CD4-positive, CD25-positive, alpha-beta regulatory T cell (primary cell): ENCODE measurements around the gene APEX1. TPM values are rescaled to one million over a fixed set of nuclear protein-coding genes. Genes with fewer than 3 reads are reported as not detected.

Source experiments
- ATAC-seq, 2 donors: fragments of 150-1000 bp; cut with Tn5 transposase; one replicate each; pipeline ENCODE4 v1.10.0; 2021; ENCODE audit warnings: low read depth in 2 of 2, moderate number of reproducible peaks in 2 of 2, moderate library complexity in 1 of 2
- DNase-seq, 3 donors: peaks; one replicate each; pipeline versions ENCODE4 v3.0.0 to v3.0.0-alpha.2; 2012 to 2022; ENCODE audit warnings: mixed read lengths in 1 of 3
- H3K27ac ChIP-seq: one replicate; pipeline ENCODE4 v1.7.0; 2013; ENCODE audit warnings: mild to moderate bottlenecking, low read length; ENCODE audit not compliant: insufficient read depth, poor library complexity, severe bottlenecking
- H3K27me3 ChIP-seq: one replicate; pipeline ENCODE4 v1.7.0; 2013; ENCODE audit warnings: low read length; ENCODE audit not compliant: control insufficient read depth, insufficient read depth
- H3K36me3 ChIP-seq: one replicate; pipeline ENCODE4 v1.7.0; 2013; ENCODE audit warnings: mild to moderate bottlenecking, low read length, moderate library complexity; ENCODE audit not compliant: control insufficient read depth, insufficient read depth
- H3K4me1 ChIP-seq: 2 replicates; pipeline ENCODE4 v1.7.0; 2013; ENCODE audit warnings: mild to moderate bottlenecking, low read length; ENCODE audit not compliant: insufficient read depth, control insufficient read depth, poor library complexity, severe bottlenecking
- H3K4me3 ChIP-seq: one replicate; pipeline ENCODE4 v1.7.0; 2013; ENCODE audit warnings: low read depth, mild to moderate bottlenecking, low read length, moderate library complexity
- H3K9me3 ChIP-seq, 2 experiments: 1 replicate in 1 of 2; 2 replicates in 1 of 2; pipeline ENCODE4 v1.7.0; 2013; ENCODE audit warnings: low read length in 2 of 2, mild to moderate bottlenecking in 1 of 2, moderate library complexity in 1 of 2; ENCODE audit not compliant: control insufficient read depth in 2 of 2
- H3K27ac Mint-ChIP-seq, 3 donors: one replicate each; pipeline ENCODE4 v1.8.0; 2020 to 2022; ENCODE audit warnings: mild to moderate bottlenecking in 3 of 3, mixed read lengths in 3 of 3, moderate library complexity in 2 of 3
- H3K27me3 Mint-ChIP-seq: one replicate; pipeline ENCODE4 v1.8.0; 2022; ENCODE audit warnings: mild to moderate bottlenecking, mixed read lengths
- H3K36me3 Mint-ChIP-seq: one replicate; pipeline ENCODE4 v1.8.0; 2020; ENCODE audit warnings: mixed read lengths
- H3K4me1 Mint-ChIP-seq, 4 donors: one replicate each; pipeline ENCODE4 v1.8.0; 2020 to 2022; ENCODE audit warnings: mixed read lengths in 4 of 4, mild to moderate bottlenecking in 1 of 4
- H3K4me3 Mint-ChIP-seq, 4 donors: one replicate each; pipeline ENCODE4 v1.8.0; 2020 to 2022; ENCODE audit warnings: mild to moderate bottlenecking in 4 of 4, mixed read lengths in 4 of 4, moderate library complexity in 3 of 4
- H3K9me3 Mint-ChIP-seq, 7 donors: one replicate each; pipeline ENCODE4 v1.8.0; 2020 to 2022; ENCODE audit warnings: mixed read lengths in 7 of 7, mild to moderate bottlenecking in 3 of 7, moderate library complexity in 2 of 7
- polyA plus RNA-seq, 4 donors: library from polyadenylated mRNA; unstranded; fragments of 300-500 nt; fragmentation: Illumina TruSeq; gene quantifications; one replicate each; pipeline ENCODE4 v1.2.3, GENCODE V29; 2021
- total RNA-seq: library from RNA; stranded (reverse); gene quantifications from one replicate; pipeline ENCODE4 v1.2.3, GENCODE V29; 2022

Gene APEX1
- total and polyA plus RNA-seq, 5 donors from 2014 or later: 72.6 to 121 (median 89.8) TPM

- H3K36me3 Mint-ChIP-seq: no peaks in the 10 kb centered on the region
- no peak for DNase-seq
- H3K4me1 ChIP-seq: peaks cover 24% of the 10 kb centered on the region
Measured at GRCh38 chr14:20485900-20486299, 30.9 kb downstream of the APEX1 start.

DNA sequence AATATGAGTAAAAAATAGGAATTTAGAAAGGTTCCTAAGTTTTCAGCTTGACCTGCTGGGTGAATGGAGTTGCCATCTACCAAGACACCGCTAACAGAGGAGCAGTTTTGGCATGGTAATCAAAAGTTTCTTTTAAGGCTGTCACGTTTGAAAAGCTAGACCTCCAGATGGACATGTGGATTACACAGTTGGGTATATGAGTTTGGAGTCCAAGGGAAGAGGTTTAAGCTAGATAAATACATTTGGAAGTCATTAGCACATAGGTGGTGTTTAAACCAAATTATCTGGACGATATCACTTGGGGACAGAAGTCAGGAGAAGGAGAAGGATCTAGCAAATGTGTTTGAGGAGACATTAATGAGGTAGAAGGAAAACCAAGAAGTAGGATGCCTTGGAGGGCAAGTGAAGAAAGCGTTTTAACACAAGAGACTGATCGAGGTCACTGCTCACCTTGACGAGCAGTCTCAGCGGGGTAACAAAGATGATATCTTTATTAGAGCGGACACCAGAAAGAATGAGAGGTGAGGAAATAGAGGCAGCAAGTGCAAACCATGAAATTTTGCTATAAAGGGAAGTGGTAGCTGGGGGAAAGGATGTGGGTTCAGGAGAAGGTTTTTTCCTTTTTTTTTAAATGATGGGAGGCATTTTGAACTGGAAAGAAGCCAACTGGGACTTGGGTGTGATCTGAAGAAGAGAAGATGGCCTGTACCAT lies 31.8 kb downstream of the APEX1 start:
- peak overlapping the region in 1 of 3 donors; percentile 1 for H3K27ac Mint-ChIP-seq
- peaks cover 15 to 50% (median 29%) of the 10 kb centered on the region in 4 donors for H3K4me1 Mint-ChIP-seq
- peaks cover 0 to 5% (median 0%) of the 10 kb centered on the region in 7 donors for H3K9me3 Mint-ChIP-seq
- Histone ChIP-seq H3K36me3 (no peaks in the 10 kb centered on the region), H3K27me3 (no peaks in the 10 kb centered on the region), H3K9me3 (no peaks in the 10 kb centered on the region), H3K27ac (no peak overlapping the region), H3K4me3 (peak overlapping the region; percentile 22), H3K4me1 (peaks cover 24% of the 10 kb centered on the region)
- DNase-seq (no peak), ATAC-seq (no peak)
- no peaks in the 10 kb centered on the region for H3K36me3 Mint-ChIP-seq
- H3K27me3 Mint-ChIP-seq: peaks cover 10% of the 10 kb centered on the region
- H3K4me3 Mint-ChIP-seq: peak overlapping the region in 2 of 4 donors; percentile 4 to 12

More at GRCh38 chr14:20485900-20486299, 30.9 kb downstream of the APEX1 start:
- H3K27me3 ChIP-seq: no peaks in the 10 kb centered on the region
- peaks cover 0 to 5% (median 0%) of the 10 kb centered on the region in 7 donors for H3K9me3 Mint-ChIP-seq
- ATAC-seq: no peak
- H3K4me1 Mint-ChIP-seq: peaks cover 19 to 47% (median 25%) of the 10 kb centered on the region in 4 donors
- peaks cover 9% of the 10 kb centered on the region for H3K27me3 Mint-ChIP-seq
- H3K27ac ChIP-seq: no peak overlapping the region
- no peak overlapping the region for H3K27ac Mint-ChIP-seq
- H3K4me3 Mint-ChIP-seq: no peak overlapping the region
- no peaks in the 10 kb centered on the region for H3K9me3 ChIP-seq
- H3K36me3 ChIP-seq: no peaks in the 10 kb centered on the region
- H3K4me3 ChIP-seq: no peak overlapping the region

DNA sequence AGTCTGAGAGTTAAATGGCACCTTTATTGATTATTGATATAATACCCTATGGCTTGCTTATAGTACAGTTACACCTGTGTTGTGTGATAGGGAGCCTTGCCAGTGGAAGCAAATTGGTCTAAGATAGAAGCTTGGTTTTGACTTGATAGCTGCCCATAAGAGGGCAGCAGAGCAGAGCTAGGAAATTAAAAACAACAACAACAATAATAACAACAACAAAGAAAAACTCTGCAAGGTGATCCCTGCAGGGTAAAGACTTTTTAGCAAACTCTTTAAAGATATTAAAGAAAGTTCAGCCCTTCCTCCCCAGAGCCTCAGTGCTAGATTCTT lies 32.3 kb downstream of the APEX1 start:
- H3K9me3 ChIP-seq: no peaks in the 10 kb centered on the region
- Mint-ChIP-seq H3K4me1 (peaks cover 15 to 53% (median 29%) of the 10 kb centered on the region in 4 donors), H3K27ac (peak overlapping the region in 1 of 3 donors; percentile 1), H3K4me3 (no peak overlapping the region), H3K27me3 (peaks cover 10% of the 10 kb centered on the region), H3K36me3 (no peaks in the 10 kb centered on the region), H3K9me3 (peaks cover 0 to 5% (median 0%) of the 10 kb centered on the region in 7 donors)
- peak overlapping the region; percentile 22 for H3K4me3 ChIP-seq
- H3K27me3 ChIP-seq: peaks cover under 1% of the 10 kb centered on the region
- no peaks in the 10 kb centered on the region for H3K36me3 ChIP-seq
- H3K4me1 ChIP-seq: peaks cover 24% of the 10 kb centered on the region
- DNase-seq: no peak
- no peak overlapping the region for H3K27ac ChIP-seq
- ATAC-seq: no peak

DNA sequence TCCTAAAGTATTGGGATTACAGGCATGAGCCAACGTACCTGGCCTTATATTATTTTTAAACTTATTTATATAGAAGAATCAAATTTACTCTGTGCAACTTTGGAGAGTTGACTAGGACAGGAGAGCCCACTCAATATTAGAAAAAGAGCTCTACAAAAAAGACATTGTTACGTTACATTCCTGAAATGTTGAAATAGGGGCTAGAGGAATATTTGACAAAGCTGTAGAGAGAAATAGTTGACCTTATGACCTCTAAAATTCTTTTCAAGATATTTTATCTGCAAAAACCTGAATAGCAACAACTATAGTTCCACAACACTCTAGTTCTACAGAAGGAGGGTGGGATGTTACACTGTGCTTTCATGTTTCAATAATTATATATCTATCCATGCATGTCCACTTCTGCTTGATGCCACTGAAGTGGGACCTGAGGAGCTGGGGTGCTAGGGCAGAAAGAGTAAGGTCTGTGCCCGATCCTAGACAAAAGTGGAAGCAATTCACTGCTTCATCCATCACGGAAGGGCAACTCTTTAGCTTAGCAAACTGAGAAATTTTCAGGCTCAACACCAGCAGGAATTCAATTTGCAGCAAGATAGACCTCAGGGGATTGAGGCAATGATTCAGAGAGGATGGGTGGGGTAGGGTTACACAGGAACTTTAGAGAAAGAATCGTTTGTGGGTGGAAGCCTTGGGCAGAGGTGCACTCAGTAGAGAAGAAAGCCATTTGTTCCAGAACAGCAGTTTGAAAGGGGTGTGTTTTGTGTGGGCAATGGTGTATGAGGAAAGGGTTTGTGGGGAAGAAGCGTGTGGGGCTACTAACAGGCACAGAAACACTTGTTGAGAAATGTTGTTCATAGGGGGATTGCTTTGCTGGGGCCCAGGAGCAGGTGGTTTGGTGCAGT lies 34.3 kb downstream of the APEX1 start:
- peak overlapping the region; percentile 58 for H3K4me3 ChIP-seq

GRCh38 chr14:20490563-20490962 lies 35.5 kb downstream of the APEX1 start:
- Histone ChIP-seq H3K4me1 (peaks cover 24% of the 10 kb centered on the region), H3K4me3 (no peak overlapping the region), H3K36me3 (no peaks in the 10 kb centered on the region), H3K9me3 (no peaks in the 10 kb centered on the region), H3K27me3 (peaks cover 5% of the 10 kb centered on the region), H3K27ac (no peak overlapping the region)
- Mint-ChIP-seq H3K4me3 (no peak overlapping the region), H3K4me1 (peaks cover 15 to 58% (median 29%) of the 10 kb centered on the region in 4 donors), H3K9me3 (peaks cover 0 to 5% (median 0%) of the 10 kb centered on the region in 7 donors), H3K36me3 (no peaks in the 10 kb centered on the region), H3K27ac (peak overlapping the region; percentile 8 to 78 (median 49)), H3K27me3 (peaks cover 13% of the 10 kb centered on the region)
- ATAC-seq (no peak), DNase-seq (no peak)

More for the DNA sequence above, 34.3 kb downstream of the APEX1 start:
- Mint-ChIP-seq H3K4me3 (peak overlapping the region in 2 of 4 donors; percentile 72 to 74), H3K27ac (peak overlapping the region; percentile 78 to 92 (median 89)), H3K9me3 (peaks cover 0 to 5% (median 0%) of the 10 kb centered on the region in 7 donors), H3K27me3 (peaks cover 16% of the 10 kb centered on the region), H3K36me3 (no peaks in the 10 kb centered on the region), H3K4me1 (peaks cover 15 to 51% (median 30%) of the 10 kb centered on the region in 4 donors)
- Histone ChIP-seq H3K27me3 (peaks cover 5% of the 10 kb centered on the region), H3K4me1 (peaks cover 24% of the 10 kb centered on the region), H3K9me3 (no peaks in the 10 kb centered on the region), H3K36me3 (no peaks in the 10 kb centered on the region), H3K27ac (no peak overlapping the region)
- DNase-seq: peak in 1 of 3 donors; percentile 72
- peak; percentile 79 to 89 for ATAC-seq

GRCh38 chr14:20492486-20492885 lies 37.5 kb downstream of the APEX1 start:
- Mint-ChIP-seq H3K9me3 (peaks cover 0 to 3% (median 0%) of the 10 kb centered on the region in 7 donors), H3K27ac (no peak overlapping the region), H3K27me3 (peaks cover 20% of the 10 kb centered on the region), H3K4me3 (no peak overlapping the region), H3K36me3 (no peaks in the 10 kb centered on the region), H3K4me1 (peaks cover 9 to 54% (median 20%) of the 10 kb centered on the region in 4 donors)
- ATAC-seq (no peak), DNase-seq (no peak)
- Histone ChIP-seq H3K9me3 (no peaks in the 10 kb centered on the region), H3K27ac (no peak overlapping the region), H3K27me3 (peaks cover 5% of the 10 kb centered on the region), H3K4me1 (peaks cover 18% of the 10 kb centered on the region), H3K36me3 (no peaks in the 10 kb centered on the region), H3K4me3 (no peak overlapping the region)

- Histone ChIP-seq H3K9me3 (no peaks in the 10 kb centered on the region), H3K4me1 (peaks cover 16% of the 10 kb centered on the region), H3K27me3 (peaks cover 5% of the 10 kb centered on the region), H3K4me3 (no peak overlapping the region), H3K36me3 (no peaks in the 10 kb centered on the region), H3K27ac (no peak overlapping the region)
- Mint-ChIP-seq H3K4me3 (no peak overlapping the region), H3K36me3 (no peaks in the 10 kb centered on the region), H3K27me3 (peaks cover 21% of the 10 kb centered on the region), H3K27ac (peak overlapping the region in 2 of 3 donors; percentile 14 to 81), H3K4me1 (peaks cover 5 to 44% (median 14%) of the 10 kb centered on the region in 4 donors), H3K9me3 (peaks cover 0 to 3% (median 0%) of the 10 kb centered on the region in 7 donors)
- ATAC-seq (no peak), DNase-seq (no peak)
Measured at GRCh38 chr14:20493634-20494033, 38.6 kb downstream of the APEX1 start.
